Small intestine (tissue), 7 donors: ENCODE measurements around the gene NTRK3. TPM values are rescaled to one million over a fixed set of nuclear protein-coding genes. Genes with fewer than 3 reads are reported as not detected.
"Not testable (repeated sequence)": the region's sequence is repeated elsewhere in the genome, so short reads cannot be mapped to it uniquely, and the experiment has no call there.

ENCODE experiments used
- DNase-seq, 2 donors: peaks; one replicate each; pipeline versions ENCODE4 v3.0.0 to v3.0.0-alpha.2; 2013
- FAIRE-seq: peaks from 2 replicates; lab custom pipeline; 2012; peaks lifted over from hg19 to GRCh38; lab: Jason Lieb, UNC
- H3K27ac ChIP-seq, 3 donors: one replicate each; pipeline ENCODE4 v1.5.1; 2013; ENCODE audit warnings: low read length in 2 of 3, mild to moderate bottlenecking in 2 of 3, control low read depth in 1 of 3, inconsistent platforms in 1 of 3, low read depth in 1 of 3, moderate library complexity in 1 of 3
- H3K27me3 ChIP-seq, 3 donors: one replicate each; pipeline ENCODE4 v1.6.1; 2013; ENCODE audit warnings: low read length in 3 of 3, inconsistent platforms in 1 of 3; ENCODE audit not compliant: control insufficient read depth in 3 of 3, insufficient read depth in 3 of 3
- H3K36me3 ChIP-seq, 3 donors: one replicate each; pipeline ENCODE4 v1.6.1; 2013; ENCODE audit warnings: low read length in 3 of 3, inconsistent platforms in 1 of 3, low read depth in 1 of 3, mild to moderate bottlenecking in 1 of 3, moderate library complexity in 1 of 3; ENCODE audit not compliant: control insufficient read depth in 3 of 3, insufficient read depth in 2 of 3
- H3K4me1 ChIP-seq, 3 donors: one replicate each; pipeline ENCODE4 v1.6.1; 2013; ENCODE audit warnings: low read length in 2 of 3, inconsistent platforms in 1 of 3, low read depth in 1 of 3, mild to moderate bottlenecking in 1 of 3, moderate library complexity in 1 of 3; ENCODE audit not compliant: control insufficient read depth in 3 of 3, insufficient read depth in 2 of 3
- H3K4me3 ChIP-seq, 3 donors: one replicate each; pipeline ENCODE4 v1.5.1; 2013; ENCODE audit warnings: low read length in 3 of 3, control low read depth in 1 of 3, inconsistent platforms in 1 of 3, low read depth in 1 of 3, mild to moderate bottlenecking in 1 of 3, moderate library complexity in 1 of 3
- H3K9me3 ChIP-seq, 2 donors: one replicate each; pipeline ENCODE4 v1.6.1; 2013; ENCODE audit warnings: low read depth in 1 of 2, low read length in 1 of 2; ENCODE audit not compliant: control insufficient read depth in 2 of 2, insufficient read depth in 1 of 2
- WGBS, 3 donors: extraction: QIAGEN DNeasy Blood & Tissue Kit; methylation state at CpG; one replicate each; pipeline ENCODE4 v1.1.7; 2013; 5-methylcytosine and 5-hydroxymethylcytosine counted together
- polyA plus RNA-seq, 4 donors: library from polyadenylated mRNA; stranded (reverse) in 3 of 4; unstranded in 1 of 4; fragments of 200-250 nt in 3 of 4; fragments of 120-200 nt in 1 of 4; gene quantifications; one replicate each; pipeline versions ENCODE4 v1.2.1 to v1.2.3, GENCODE V29; 2013
- donor health status: healthy with polysubstance abuse.
- donor health status: control.
- donor health status: control.
- donor health status: Bipolar disorder and iron deficiency.
- donor health status: healthy.

The NTRK3 gene
- polyA plus RNA-seq, 4 donors = under 0.01 to 3.6 (median 0.52) TPM; not detected in 1

DNA sequence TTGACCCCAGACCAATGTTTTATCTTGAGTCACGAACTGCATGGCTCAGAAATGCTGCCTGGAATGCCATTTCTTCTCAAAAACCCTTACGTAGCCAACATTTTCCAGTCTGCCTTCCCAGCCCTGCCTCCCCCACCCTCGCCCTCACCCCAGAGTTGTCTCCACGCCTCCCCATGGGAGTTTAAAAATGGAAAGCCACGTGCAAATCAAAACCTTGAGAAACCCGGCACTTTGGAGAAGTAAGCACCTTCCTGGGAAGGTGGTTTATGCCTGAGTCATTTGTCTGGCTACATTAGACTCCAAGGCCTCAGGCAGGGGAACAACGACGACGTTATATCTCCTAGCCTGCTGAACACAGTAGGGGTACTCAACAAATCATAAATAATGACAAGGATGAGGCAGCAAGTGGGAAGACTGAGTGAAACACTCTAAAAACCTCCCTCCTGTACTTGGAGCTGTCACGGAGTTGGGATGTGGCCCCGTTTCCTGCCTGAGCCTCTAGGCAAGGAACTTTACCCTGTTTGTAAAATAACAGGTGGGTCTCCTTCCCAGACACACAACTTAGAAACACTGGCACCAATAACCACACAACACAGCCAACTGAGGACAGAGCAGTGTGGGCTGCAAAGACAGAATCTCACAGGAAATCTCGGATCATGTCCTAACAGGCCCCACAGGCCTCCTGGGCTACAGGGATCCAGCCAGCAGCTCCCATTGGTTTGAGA, 179.1 kb downstream of the NTRK3 start:
- H3K4me1 ChIP-seq = no peaks in the 10 kb centered on the region
- 66 to 68% (median 67%) methylated on average over 12 of the region's 12 CpGs for WGBS, 3 donors
- H3K27ac ChIP-seq = no peak overlapping the region
- no peaks in the 10 kb centered on the region for H3K27me3 ChIP-seq
- H3K36me3 ChIP-seq = no peaks in the 10 kb centered on the region
- no peaks in the 10 kb centered on the region for H3K9me3 ChIP-seq
- H3K4me3 ChIP-seq = no peak overlapping the region
- no peak for DNase-seq
- FAIRE-seq = no peak

DNA sequence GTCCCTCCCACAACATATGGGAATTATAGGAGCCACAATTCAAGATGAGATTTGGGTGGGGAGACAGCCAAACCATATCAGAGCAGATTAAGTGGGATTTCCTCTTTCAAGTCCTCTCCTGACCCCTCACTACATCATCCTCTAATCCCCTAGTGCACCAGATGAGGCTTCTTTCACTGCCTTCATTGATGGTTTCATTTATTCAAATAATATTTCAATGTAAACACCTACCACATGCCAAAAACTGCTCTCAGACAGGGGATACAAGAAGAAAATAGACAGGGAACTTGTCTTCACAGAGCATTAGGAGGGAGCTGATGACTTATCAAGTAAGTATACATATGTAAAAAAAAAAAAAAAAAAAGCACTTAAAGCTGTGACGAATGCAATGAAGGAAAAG, 180.2 kb downstream of the NTRK3 start:
- Histone ChIP-seq H3K4me3 (no peak overlapping the region), H3K36me3 (no peaks in the 10 kb centered on the region), H3K9me3 (no peaks in the 10 kb centered on the region), H3K4me1 (no peaks in the 10 kb centered on the region), H3K27me3 (no peaks in the 10 kb centered on the region), H3K27ac (no peak overlapping the region)
- FAIRE-seq (no peak), DNase-seq (no peak)
- 47 to 71% (median 67%) methylated on average over 1 of the region's 1 CpG for WGBS, 3 donors

DNA sequence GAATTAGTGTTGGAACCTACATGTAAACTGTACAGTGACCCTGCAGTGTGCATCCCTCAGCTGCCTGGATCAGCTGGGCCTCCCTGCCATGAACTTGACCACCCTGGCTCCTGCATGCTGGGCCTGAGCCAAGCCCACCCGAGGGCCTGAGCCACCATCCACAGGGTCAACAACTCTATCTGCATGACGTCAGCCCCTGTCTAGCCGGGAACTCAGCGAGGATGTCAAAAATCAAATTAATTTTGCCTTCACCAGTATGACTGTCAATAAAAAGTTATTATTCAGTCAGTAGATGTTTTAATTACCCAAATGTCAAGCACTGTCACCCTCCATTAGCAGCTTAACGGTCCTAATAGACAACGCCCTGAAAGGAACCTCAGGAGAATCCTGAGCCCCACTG, 181.4 kb downstream of the NTRK3 start:
- Histone ChIP-seq H3K27ac (no peak overlapping the region), H3K36me3 (no peaks in the 10 kb centered on the region), H3K27me3 (no peaks in the 10 kb centered on the region), H3K4me3 (no peak overlapping the region), H3K9me3 (no peaks in the 10 kb centered on the region), H3K4me1 (no peaks in the 10 kb centered on the region)
- DNase-seq = no peak
- FAIRE-seq = no peak
- WGBS, 3 donors = 70 to 75% (median 75%) methylated on average over 6 of the region's 6 CpGs

DNA sequence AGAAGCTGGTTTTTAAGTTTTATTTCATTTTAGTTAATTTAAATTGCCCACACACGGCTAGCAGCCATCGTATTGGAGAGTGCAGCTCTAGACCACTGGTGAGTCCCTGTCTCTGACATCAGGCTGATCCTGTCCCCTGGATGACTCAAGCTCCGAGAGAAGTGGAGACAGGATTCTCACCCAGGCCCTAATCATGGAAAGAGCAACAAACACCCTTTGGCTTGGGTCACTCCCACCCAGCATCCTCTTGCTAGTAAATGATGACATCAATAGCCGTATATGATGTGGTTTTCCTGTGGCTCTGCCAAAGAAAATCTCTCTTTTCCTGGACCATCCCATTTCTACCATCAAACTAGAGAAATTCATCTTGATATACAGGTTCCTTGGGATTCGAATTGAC, 182.2 kb downstream of the NTRK3 start:
- 76 to 79% (median 77%) methylated on average over 5 of the region's 5 CpGs for WGBS, 3 donors
- Histone ChIP-seq H3K9me3 (no peaks in the 10 kb centered on the region), H3K4me1 (no peaks in the 10 kb centered on the region), H3K27me3 (no peaks in the 10 kb centered on the region), H3K36me3 (no peaks in the 10 kb centered on the region), H3K27ac (no peak overlapping the region), H3K4me3 (no peak overlapping the region)
- DNase-seq (no peak), FAIRE-seq (no peak)

DNA sequence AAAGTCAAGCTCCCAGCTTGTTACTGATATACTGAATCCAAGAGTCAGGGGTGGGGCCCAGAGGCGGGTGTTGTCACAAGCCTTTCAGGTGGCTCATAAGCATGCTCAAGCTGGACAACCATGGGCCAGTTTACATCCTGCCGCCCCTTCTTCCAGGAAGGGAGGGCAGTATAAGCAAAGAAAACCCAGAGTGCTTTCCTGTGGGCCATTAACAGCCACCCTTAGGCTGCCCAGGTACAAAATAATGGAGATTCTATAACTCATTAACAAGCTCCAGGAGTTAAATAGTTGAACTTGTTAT, 183.2 kb downstream of the NTRK3 start:
- H3K27me3 ChIP-seq = no peaks in the 10 kb centered on the region
- no peaks in the 10 kb centered on the region for H3K36me3 ChIP-seq
- no peak for DNase-seq
- H3K9me3 ChIP-seq = no peaks in the 10 kb centered on the region
- no peak for FAIRE-seq
- H3K27ac ChIP-seq = no peak overlapping the region
- WGBS, 3 donors = 0 to 52% (median 31%) methylated on average over 2 of the region's 2 CpGs
- H3K4me1 ChIP-seq = no peaks in the 10 kb centered on the region
- no peak overlapping the region for H3K4me3 ChIP-seq

DNA sequence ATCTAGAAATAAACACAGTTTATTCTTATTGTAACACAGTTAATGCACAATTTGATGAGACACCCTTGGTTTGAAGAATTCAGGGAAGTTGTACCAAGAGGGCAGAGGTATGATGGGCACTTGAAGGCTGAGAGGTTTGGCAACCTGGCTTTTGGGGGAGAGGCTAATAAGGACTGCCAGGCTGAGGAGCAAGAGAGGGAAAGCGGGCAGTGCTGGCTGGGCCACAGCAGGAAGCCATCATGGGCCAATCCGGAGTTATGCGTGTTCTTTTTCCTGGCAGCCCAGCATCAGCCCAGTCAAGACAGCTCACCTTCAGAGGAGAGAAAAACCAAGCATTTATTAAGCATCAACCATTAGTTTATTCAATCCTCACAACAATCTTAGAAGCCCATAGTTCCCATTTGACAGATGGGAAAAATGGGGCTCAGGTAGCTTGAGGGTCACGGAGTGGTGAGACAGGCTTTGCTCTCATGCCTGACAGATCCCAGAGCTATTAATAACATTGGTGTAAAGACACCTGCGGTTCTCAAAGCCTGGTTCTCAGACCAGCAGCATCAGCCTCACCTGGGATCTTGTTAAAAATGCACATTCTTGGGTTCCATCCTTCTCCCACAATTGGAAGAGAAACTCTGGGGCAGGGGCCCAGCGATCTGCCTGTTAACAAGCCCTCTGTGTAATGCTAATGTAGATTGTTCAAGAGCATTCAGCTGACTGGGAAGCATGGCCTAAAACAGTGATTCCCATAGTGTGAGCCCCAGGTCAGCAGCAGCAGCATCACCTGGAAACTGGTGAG, 183.7 kb downstream of the NTRK3 start:
- no peaks in the 10 kb centered on the region for H3K4me1 ChIP-seq
- no peak overlapping the region for H3K27ac ChIP-seq
- FAIRE-seq (no peak), DNase-seq (no peak)
- 68 to 72% (median 69%) methylated on average over 6 of the region's 6 CpGs for WGBS, 3 donors
- H3K36me3 ChIP-seq = no peaks in the 10 kb centered on the region
- no peaks in the 10 kb centered on the region for H3K27me3 ChIP-seq
- H3K9me3 ChIP-seq = no peaks in the 10 kb centered on the region
- H3K4me3 ChIP-seq = no peak overlapping the region

DNA sequence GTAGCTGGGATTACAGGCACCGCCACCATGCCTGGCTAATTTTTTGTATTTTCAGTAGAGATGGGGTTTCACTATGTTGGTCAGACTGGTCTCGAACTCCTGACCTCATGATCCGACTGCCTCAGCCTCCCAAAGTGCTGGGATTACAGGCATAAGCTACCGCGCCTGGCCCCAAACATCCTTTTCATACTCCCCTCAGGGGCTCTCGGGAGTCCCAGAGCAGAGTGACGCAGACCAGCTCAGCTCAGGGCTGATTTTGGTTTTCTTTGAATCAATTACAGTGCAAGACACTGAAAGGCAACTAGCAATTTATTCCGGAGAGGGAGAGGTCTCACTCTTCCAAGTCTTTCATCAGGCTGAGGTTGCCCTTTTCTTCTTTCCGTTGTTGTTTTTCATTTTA, 184.4 kb downstream of the NTRK3 start:
- not testable (repeated sequence) for H3K4me1 ChIP-seq, H3K27me3 ChIP-seq, H3K27ac ChIP-seq, DNase-seq, FAIRE-seq, H3K9me3 ChIP-seq, H3K4me3 ChIP-seq, H3K36me3 ChIP-seq
- 86 to 87% (median 86%) methylated on average over 9 of the region's 9 CpGs for WGBS, 3 donors

DNA sequence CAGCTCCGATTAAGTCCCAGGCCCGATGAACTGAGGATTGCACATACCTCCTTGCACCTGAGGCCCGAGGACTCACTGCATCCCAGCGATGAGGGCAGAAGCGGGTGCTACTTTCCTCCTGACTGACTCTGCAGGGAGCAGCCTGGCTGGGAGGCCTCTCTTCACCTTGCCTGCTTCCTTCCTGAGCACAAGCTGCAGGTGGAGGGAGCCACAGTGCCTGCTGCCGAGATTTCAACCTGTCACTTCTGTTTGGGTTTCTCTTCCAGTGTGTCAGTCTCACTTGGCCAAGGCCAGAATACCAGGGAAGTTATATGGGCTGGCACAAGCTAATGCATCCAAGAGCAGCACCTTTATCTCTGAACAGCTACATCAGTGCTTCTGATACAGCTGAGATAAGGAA, 185.4 kb downstream of the NTRK3 start:
- Histone ChIP-seq H3K9me3 (no peaks in the 10 kb centered on the region), H3K4me3 (no peak overlapping the region), H3K4me1 (no peaks in the 10 kb centered on the region), H3K36me3 (no peaks in the 10 kb centered on the region), H3K27ac (no peak overlapping the region), H3K27me3 (no peaks in the 10 kb centered on the region)
- no peak for DNase-seq
- no peak for FAIRE-seq
- WGBS, 3 donors = 74 to 79% (median 74%) methylated on average over 6 of the region's 6 CpGs
